GM12872 (cell line): ENCODE measurements around the gene PCK1.

Source experiments
- CTCF ChIP-seq: IDR thresholded peaks from 3 replicates; pipeline ENCODE4 v1.5.1; 2011; ENCODE audit warnings: low read depth, mild to moderate bottlenecking, low read length, moderate library complexity; ENCODE audit not compliant: insufficient read depth

The PCK1 gene

GRCh38 chr20:57564951-57565642, 4.2 kb downstream of the PCK1 start:
- no peak for TF ChIP-seq CTCF

GRCh38 chr20:57566399-57566798, 5.5 kb downstream of the PCK1 start:
- TF ChIP-seq CTCF = no peak

DNA sequence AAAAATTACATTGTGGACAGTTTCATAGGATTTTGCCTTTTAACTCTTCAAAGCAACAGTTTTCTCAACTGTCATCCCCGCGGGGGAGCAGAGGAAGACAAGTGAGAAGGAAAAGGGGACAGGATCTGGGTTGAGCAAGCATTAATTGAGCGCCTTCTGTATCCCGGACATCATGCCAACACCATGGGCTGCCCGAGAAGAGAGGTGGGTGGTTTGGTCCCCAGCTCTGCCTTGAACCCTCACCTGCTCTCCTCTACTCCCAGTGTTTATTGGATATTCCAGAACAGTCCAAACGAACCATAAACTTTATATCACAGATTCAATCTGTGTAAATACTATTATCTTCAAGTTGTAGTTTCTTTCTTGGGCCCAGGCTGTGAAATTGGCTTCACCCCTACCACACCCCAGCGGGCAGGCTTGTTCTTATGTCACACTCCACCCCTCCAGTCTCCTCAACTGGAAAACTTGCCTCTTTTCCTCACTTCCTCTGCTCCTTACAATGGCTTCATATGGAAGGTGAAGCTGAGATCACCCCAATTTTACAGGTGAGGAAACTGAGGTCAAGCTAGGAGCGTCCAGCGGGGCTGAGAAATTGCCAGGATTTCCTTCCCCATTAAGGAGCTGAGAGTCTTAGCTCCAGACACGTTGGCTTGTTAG, 6.0 kb downstream of the PCK1 start:
- TF ChIP-seq CTCF = no peak

GRCh38 chr20:57567471-57568079, 6.7 kb downstream of the PCK1 start:
- TF ChIP-seq CTCF = no peak

DNA sequence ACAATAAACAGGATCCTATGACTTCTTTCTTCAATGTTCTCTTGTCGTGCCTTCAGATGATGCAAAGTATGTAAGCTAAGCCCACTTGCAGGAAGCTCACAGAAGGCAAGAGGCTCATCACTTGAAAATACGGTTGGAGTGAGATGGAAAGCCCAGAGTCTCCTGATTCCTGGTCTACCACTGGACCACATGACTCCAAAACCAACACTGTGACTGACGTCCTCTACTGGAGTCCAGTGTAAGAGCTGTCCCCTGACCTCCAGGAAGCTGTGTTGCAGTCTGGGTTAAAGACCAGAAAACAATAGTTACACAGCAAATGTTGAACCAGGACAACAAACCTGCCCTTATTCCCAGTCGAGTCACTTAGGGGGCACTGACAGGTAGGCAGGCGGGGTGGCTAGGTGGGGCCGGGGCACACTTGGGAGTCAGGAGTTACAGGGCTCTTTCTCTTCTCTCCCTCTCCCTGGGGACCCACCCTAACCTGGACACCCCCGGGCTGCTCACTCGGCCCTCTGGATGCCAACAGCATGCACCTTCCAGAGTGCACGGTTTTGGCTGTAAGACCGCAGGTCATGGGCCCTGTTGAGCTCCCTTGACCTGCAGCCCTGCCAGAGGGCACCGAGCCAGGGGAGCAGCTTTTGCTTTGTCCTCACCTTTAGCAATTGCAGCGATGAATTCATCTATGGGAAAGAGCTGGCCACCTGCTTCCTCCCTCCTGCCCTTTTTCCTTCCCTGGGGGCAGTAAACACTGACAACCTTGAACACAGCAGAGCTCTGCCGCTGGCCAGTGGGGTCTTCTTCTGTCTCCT, 7.4 kb downstream of the PCK1 start:
- no peak for TF ChIP-seq CTCF

DNA sequence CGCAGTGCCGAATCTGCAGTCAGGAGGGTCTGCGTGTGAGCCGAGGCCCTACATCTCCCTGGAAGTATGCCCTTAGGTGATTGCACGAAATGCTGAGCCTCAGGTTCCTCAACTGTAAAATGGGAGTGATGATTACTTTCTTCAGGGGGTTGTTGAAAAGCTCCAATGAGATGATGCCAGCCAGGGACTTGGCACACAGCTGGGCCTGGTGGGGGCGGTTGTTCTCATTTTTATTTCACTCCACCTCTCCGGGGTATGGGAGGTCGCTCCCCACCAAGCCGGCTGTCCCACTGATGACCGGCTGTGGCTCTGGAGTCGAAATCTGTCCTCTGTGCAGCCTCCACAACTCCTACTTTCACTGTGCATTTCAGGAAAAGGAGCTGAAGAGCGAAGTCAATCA, 8.1 kb downstream of the PCK1 start:
- TF ChIP-seq CTCF = no peak
